MM.1S (cell line): ENCODE data around the gene WDR90.

Experiments used
- CTCF ChIP-seq: fragments of 300-600 bp; sonication (generic); IDR thresholded peaks from 2 replicates; pipeline ENCODE4 v1.5.1; 2016; ENCODE audit warnings: antibody characterized with exemption, low read length, mixed read lengths
- EZH2 ChIP-seq: fragments of 300-600 bp; sonication (generic); optimal IDR thresholded peaks from 2 replicates; pipeline ENCODE3; 2017; ENCODE audit warnings: low read depth, mild to moderate bottlenecking, antibody characterized with exemption, low read length, mixed read lengths

- TF ChIP-seq CTCF (no peak), EZH2 (no peak)
Observed at GRCh38 chr16:603933-604332, 45.2 kb upstream of the WDR90 start.
